Activated CD4-positive, alpha-beta memory T cell treated with anti-CD3 and anti-CD28 coated beads for 36 hours (primary cell): Measurements from ENCODE around the gene SLC25A38. TPM values are rescaled to one million over a fixed set of nuclear protein-coding genes. Genes with fewer than 3 reads are reported as not detected.
"Not testable (repeated sequence)": the region's sequence is repeated elsewhere in the genome, so short reads cannot be mapped to it uniquely, and the experiment has no call there.

Experiments
- CTCF ChIA-PET: fragments of 350-600 bp; sonication (Branson Sonifier 250); formaldehyde crosslinking; loops from one replicate; lab custom pipeline; 2021; ENCODE audit warnings: antibody characterized with exemption, inconsistent platforms; lab: Charles Lee
- POLR2A ChIA-PET: fragments of 350-600 bp; sonication (Branson Sonifier 250); formaldehyde crosslinking; loops from one replicate; lab custom pipeline; 2021; ENCODE audit warnings: antibody characterized with exemption; lab: Charles Lee
- DNase-seq: peaks from one replicate; pipeline ENCODE4 v3.0.0-alpha.2; 2020
- H3K27ac Mint-ChIP-seq: one replicate; pipeline ENCODE4 v1.8.0; 2021; ENCODE audit warnings: mixed read lengths
- H3K27me3 Mint-ChIP-seq: one replicate; pipeline ENCODE4 v1.8.0; 2021; ENCODE audit warnings: mixed read lengths
- H3K36me3 Mint-ChIP-seq: one replicate; pipeline ENCODE4 v1.8.0; 2021; ENCODE audit warnings: mixed read lengths
- H3K4me1 Mint-ChIP-seq: one replicate; pipeline ENCODE4 v1.8.0; 2021; ENCODE audit warnings: low read depth, mixed read lengths
- H3K4me3 Mint-ChIP-seq: one replicate; pipeline ENCODE4 v1.8.0; 2021; ENCODE audit warnings: mild to moderate bottlenecking, mixed read lengths
- H3K9me3 Mint-ChIP-seq: one replicate; pipeline ENCODE4 v1.8.0; 2021; ENCODE audit warnings: mixed read lengths
- intact Hi-C: fragments of 100-400 bp; cut with micrococcal nuclease; formaldehyde crosslinking; loops from one replicate; pipeline ENCODE4 v1.15.1; 2023
- total RNA-seq, 2 experiments: library from RNA; stranded (reverse); gene quantifications; one replicate each; pipeline ENCODE4 v1.2.3, GENCODE V29; 2021

The SLC25A38 gene
- total RNA-seq, 2 experiments from 2014 or later = 23.1 to 24.9 TPM

DNA sequence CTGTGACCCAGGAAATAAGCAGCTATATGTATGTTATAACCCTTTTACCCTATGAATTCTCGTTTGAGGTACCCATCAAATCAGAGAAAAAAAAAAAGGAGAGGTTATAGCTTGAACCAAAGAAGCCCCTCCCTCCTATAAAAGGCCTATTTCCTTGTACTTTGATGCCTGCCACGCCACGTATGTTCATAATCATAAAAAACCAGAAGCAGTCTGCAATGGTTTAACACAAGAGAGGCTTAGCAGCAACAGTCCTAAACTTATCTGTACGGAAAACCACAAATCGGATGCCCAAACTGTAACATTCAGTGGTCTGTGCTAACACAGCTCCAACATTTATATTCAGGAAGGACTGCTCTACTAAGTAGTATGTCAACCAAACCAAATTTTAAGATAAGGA, 32.5 kb upstream of the SLC25A38 start:
- ChIA-PET POLR2A (no interaction called here), CTCF (no interaction called here)
- no peaks in the 10 kb centered on the region for H3K9me3 Mint-ChIP-seq

DNA sequence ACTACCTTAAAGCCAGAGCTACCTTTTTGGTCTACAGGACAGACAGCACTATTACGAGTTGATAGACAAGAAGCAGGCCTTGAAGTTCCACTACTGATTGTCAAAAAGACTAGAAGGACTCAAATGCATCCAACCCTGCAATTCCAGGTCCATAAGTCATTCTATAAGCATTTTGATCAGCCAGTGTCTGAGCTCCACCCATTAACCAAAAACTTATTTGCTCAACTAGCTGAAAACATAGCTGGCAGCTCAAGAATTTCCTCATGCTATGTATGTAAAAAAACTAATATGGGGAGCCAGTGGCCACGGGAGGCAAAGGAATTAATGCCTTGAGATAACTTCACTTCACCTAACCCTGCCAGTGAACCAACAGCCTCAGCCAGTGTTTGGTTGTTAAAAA, 32.0 kb upstream of the SLC25A38 start:
- POLR2A ChIA-PET, intact Hi-C loops, H3K27ac Mint-ChIP-seq, H3K9me3 Mint-ChIP-seq, H3K4me3 Mint-ChIP-seq, DNase-seq, H3K27me3 Mint-ChIP-seq, H3K36me3 Mint-ChIP-seq, CTCF ChIA-PET: not testable (repeated sequence)
- peaks cover 22% of the 10 kb centered on the region for H3K4me1 Mint-ChIP-seq

More for the DNA sequence above, 32.5 kb upstream of the SLC25A38 start:
- Mint-ChIP-seq H3K27me3 (no peaks in the 10 kb centered on the region), H3K4me3 (no peak overlapping the region), H3K27ac (no peak overlapping the region), H3K4me1 (peaks cover 22% of the 10 kb centered on the region), H3K36me3 (no peaks in the 10 kb centered on the region)
- intact Hi-C loops = no loop called here
- DNase-seq = no peak

DNA sequence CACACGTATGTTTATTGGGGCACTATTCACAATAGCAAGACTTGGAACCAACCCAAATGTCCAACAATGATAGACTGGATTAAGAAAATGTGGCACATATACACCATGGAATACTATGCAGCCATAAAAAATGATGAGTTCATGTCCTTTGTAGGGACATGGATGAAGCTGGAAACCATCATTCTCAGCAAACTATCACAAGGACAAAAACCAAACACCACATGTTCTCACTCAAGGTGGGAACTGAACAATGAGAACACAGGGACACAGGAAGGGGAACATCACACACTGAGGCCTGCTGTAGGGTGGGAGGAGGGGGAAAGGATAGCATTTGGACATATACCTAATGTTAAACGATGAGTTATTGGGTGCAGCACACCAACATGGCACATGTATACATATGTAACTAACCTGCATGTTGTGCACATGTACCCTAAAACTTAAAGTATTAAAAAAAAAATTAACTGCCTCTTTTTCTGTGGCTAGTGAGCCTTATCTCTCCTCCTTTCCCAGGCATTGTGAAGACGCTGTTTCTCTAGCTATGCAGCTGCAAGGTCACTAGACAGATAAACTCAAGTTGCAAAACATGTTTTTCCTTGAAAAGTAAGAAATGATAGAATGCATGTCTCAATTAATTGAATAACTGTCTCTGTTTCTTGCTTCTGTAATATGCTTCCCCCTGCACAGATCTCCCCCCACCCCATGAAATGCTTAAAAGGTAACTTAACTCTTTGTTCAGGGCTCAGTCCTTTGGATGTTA, 29.8 kb upstream of the SLC25A38 start:
- intact Hi-C loops, DNase-seq, H3K9me3 Mint-ChIP-seq, H3K27me3 Mint-ChIP-seq, H3K4me3 Mint-ChIP-seq, POLR2A ChIA-PET, H3K36me3 Mint-ChIP-seq, H3K27ac Mint-ChIP-seq: not testable (repeated sequence)
- CTCF ChIA-PET = interaction anchor here (0.7 kb wide), 1 partner anchor 8 kb away, joined by 3 read pairs; no protein-coding TSS in a partner anchor
- peaks cover 14% of the 10 kb centered on the region for H3K4me1 Mint-ChIP-seq

DNA sequence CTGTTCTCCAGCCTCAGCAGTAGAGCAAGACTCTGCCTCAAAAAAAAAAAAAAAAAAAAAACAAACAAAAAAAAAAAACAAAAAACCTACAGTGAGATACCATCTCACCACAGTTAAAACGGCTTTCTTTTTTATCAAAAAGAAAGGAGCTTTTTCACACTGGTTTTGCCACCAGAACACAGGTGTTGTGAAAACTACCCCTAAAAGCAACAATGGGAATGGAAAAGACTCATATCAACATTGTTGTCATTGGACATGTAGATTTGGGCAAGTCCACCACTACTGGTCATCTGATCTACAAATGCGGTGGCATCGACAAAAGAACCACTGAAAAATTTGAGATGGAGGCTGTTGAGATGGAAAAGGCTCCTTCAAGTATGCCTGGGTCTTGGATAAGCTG, 24.8 kb upstream of the SLC25A38 start:
- intact Hi-C loops = no loop called here
- H3K9me3 Mint-ChIP-seq = no peaks in the 10 kb centered on the region
- no peak for DNase-seq
- H3K27me3 Mint-ChIP-seq = no peaks in the 10 kb centered on the region
- H3K4me1 Mint-ChIP-seq = peaks cover 44% of the 10 kb centered on the region
- ChIA-PET POLR2A (no interaction called here), CTCF (interaction anchor here (0.7 to 1.2 kb wide), 3 partner anchors 63 to 70 kb away, joined by 3 read pairs; no protein-coding TSS in a partner anchor)
- H3K27ac Mint-ChIP-seq = no peak overlapping the region
- no peaks in the 10 kb centered on the region for H3K36me3 Mint-ChIP-seq
- H3K4me3 Mint-ChIP-seq = no peak overlapping the region

DNA sequence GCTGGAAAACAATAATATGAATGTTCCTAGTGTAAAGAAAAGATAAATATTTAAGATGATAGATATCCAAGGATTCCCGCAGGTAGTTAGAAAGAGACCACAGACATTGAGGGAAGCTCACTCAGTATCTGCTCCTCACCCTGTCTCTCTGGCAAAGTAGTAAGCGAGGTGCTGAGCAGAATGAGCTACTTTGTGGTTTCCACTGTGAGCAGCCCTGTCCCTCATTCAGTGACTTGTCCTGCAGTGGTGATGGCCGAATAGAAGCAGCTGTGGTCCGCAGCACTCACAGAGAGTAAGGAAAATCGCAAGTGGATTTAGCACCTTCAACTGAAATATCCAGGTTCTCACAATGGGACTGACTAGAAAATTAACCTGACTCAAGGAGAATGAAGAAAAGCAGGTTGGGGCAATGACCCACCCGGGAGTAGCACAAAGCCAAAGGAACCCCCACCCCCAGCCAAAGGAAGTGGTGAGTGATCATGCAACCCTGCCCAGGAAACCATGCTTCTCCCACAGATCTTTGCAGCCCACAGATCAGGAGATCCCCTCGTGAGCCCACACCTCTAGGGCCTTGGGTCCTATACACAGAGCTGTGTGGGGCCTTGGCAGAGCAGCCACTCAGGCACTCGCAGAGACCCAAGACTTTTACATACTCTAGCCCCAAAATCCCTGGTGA, 21.8 kb upstream of the SLC25A38 start:
- H3K36me3 Mint-ChIP-seq = no peaks in the 10 kb centered on the region
- no peaks in the 10 kb centered on the region for H3K9me3 Mint-ChIP-seq
- no peaks in the 10 kb centered on the region for H3K27me3 Mint-ChIP-seq
- CTCF ChIA-PET = interaction anchor here (1.0 to 1.6 kb wide), 5 partner anchors 16 to 172 kb away, joined by 4 to 14 read pairs (median 5); no protein-coding TSS in a partner anchor
- H3K27ac Mint-ChIP-seq = peak overlapping the region; percentile 53
- H3K4me1 Mint-ChIP-seq = peaks cover 43% of the 10 kb centered on the region
- POLR2A ChIA-PET = no interaction called here
- DNase-seq = peak; percentile 75
- intact Hi-C loops = loop anchor here (1.0 to 2.0 kb wide), 2 partner anchors 15 to 33 kb away; no protein-coding TSS in a partner anchor
- peak overlapping the region; percentile 35 for H3K4me3 Mint-ChIP-seq

DNA sequence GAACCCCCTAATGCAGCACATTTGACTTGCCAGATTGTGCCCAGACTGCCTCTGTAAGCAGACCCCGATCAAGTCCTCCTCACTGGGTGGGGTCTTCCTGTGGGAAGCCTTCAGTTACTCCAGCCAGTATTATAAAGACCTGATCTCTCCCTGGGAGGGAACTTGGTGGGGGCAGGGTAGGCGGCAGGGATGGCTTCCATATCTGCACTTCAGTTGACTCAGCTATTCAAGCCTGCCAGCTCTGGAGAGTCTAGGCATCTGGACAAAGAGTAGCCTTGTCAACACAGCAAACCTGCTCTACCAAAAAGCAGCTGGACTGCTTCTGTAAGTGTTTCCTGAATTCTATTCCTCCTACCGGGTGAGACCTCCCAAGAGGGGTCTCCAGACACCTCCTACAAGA, 21.0 kb upstream of the SLC25A38 start:
- no peak overlapping the region for H3K27ac Mint-ChIP-seq
- ChIA-PET POLR2A (interaction anchor here (0.9 kb wide), 1 partner anchor 16 kb away, joined by 4 read pairs; no protein-coding TSS in a partner anchor), CTCF (interaction anchor here (0.9 to 1.6 kb wide), 4 partner anchors 16 to 235 kb away, joined by 3 to 5 read pairs (median 4); no protein-coding TSS in a partner anchor)
- DNase-seq = no peak
- H3K4me1 Mint-ChIP-seq = peaks cover 40% of the 10 kb centered on the region
- no peaks in the 10 kb centered on the region for H3K9me3 Mint-ChIP-seq
- H3K36me3 Mint-ChIP-seq = no peaks in the 10 kb centered on the region
- no peaks in the 10 kb centered on the region for H3K27me3 Mint-ChIP-seq
- intact Hi-C loops = no loop called here
- no peak overlapping the region for H3K4me3 Mint-ChIP-seq

DNA sequence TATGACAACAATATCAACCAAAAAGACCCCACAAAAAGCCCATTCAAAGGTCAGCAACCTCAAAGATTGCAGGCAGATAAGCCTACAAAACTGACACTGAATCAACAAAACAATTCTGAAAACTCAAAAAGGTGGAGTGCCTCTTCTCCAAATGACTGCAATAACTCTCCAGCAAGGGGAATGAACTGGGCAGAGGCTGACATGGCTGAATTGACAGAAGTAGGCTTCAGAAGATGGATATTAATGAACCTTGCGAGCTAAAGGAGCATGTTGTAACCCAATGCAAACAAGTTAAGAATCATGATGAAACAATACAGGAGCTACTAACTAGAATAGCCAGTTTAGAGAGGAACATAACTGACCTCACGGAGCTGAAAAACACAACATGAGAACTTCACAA, 20.4 kb upstream of the SLC25A38 start:
- no peak for DNase-seq
- POLR2A ChIA-PET = interaction anchor here (0.9 kb wide), 1 partner anchor 16 kb away, joined by 4 read pairs; no protein-coding TSS in a partner anchor
- intact Hi-C loops = no loop called here
- Mint-ChIP-seq H3K27ac (no peak overlapping the region), H3K4me3 (no peak overlapping the region), H3K36me3 (no peaks in the 10 kb centered on the region), H3K4me1 (peaks cover 33% of the 10 kb centered on the region), H3K27me3 (no peaks in the 10 kb centered on the region), H3K9me3 (no peaks in the 10 kb centered on the region)
- CTCF ChIA-PET = interaction anchor here (0.9 to 1.3 kb wide), 4 partner anchors 15 to 236 kb away, joined by 3 to 5 read pairs (median 4); no protein-coding TSS in a partner anchor

DNA sequence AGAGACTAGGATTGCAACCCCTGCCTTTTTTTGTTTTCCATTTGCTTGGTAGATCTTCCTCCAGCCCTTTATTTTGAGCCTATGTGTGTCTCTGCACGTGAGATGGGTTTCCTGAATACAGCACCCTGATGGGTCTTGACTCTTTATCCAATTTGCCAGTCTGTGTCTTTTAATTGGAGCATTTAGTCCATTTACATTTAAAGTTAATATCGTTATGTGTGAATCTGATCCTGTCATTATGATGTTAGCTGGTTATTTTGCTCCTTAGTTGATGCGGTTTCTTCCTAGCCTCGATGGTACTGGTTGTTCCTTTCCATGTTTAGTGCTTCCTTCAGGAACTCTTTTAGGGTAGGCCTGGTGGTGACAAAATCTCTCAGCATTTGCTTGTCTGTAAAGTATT, 12.7 kb upstream of the SLC25A38 start:
- CTCF ChIA-PET, H3K4me1 Mint-ChIP-seq, H3K9me3 Mint-ChIP-seq, H3K27me3 Mint-ChIP-seq, DNase-seq, POLR2A ChIA-PET, H3K4me3 Mint-ChIP-seq, intact Hi-C loops, H3K36me3 Mint-ChIP-seq, H3K27ac Mint-ChIP-seq: not testable (repeated sequence)

DNA sequence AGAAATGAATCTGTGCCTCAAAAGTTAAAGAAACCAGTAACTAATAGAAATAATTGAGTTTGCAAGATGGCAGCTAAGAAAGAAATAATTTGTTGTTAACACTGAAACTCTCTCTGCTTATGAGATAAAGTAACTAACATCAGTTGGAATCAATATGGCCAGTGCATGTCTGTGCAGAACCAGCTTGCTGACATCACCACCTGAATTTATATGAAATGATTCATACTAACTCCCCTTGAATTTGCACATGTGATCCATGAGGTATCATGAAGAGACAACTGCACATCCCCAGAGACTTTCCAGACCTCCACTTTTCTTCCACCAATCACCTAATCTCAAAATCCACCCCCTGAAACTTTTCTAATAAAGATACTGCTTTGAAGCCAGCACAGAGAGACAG, 10.3 kb upstream of the SLC25A38 start:
- peaks cover under 1% of the 10 kb centered on the region for H3K4me1 Mint-ChIP-seq
- no peak for DNase-seq
- no peaks in the 10 kb centered on the region for H3K36me3 Mint-ChIP-seq
- ChIA-PET POLR2A (no interaction called here), CTCF (interaction anchor here (0.8 to 8.8 kb wide), 2 partner anchors 74 to 81 kb away, joined by 3 to 158 read pairs; no protein-coding TSS in a partner anchor)
- H3K27ac Mint-ChIP-seq = no peak overlapping the region
- no peaks in the 10 kb centered on the region for H3K27me3 Mint-ChIP-seq
- no peak overlapping the region for H3K4me3 Mint-ChIP-seq
- H3K9me3 Mint-ChIP-seq = peaks cover 3% of the 10 kb centered on the region
- intact Hi-C loops = no loop called here

DNA sequence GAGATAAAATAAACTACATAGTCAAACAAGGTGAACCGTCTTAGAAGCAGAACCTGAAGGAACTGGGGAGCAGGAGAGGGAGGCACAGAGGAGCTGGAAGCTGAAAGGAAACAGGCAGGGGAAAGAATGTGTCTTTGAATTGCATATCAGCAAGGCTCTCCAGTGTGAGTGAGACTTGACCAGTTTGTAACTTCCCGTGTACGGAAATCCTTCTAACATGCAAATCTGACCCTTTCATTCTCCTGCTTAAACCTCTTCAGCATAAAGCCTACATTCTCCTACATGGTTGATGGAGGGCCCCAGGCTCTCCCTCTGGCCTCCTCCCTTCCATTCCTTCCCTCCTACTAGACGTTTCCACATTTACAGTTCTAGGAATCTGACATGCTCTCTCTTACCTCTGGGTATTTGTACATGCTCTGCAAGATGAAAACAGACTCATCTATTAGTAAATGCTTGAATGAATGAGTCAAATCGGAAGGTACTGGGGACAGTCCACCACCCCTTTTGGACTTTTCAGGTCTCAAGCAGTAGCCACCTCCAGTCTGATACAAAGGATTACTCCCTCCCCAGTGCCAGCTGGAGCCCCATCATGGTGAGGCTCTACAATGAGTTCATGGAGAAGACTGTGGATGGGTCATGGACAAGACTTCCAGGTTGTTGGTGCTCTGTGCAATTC, 6.1 kb upstream of the SLC25A38 start:
- H3K27ac Mint-ChIP-seq = no peak overlapping the region
- POLR2A ChIA-PET = no interaction called here
- intact Hi-C loops = no loop called here
- H3K4me3 Mint-ChIP-seq = no peak overlapping the region
- H3K9me3 Mint-ChIP-seq = no peaks in the 10 kb centered on the region
- peaks cover 5% of the 10 kb centered on the region for H3K4me1 Mint-ChIP-seq
- CTCF ChIA-PET = interaction anchor here (0.7 to 8.8 kb wide), 8 partner anchors 12 to 249 kb away, joined by 3 to 158 read pairs (median 6); no protein-coding TSS in a partner anchor
- DNase-seq = no peak
- H3K27me3 Mint-ChIP-seq = no peaks in the 10 kb centered on the region
- no peaks in the 10 kb centered on the region for H3K36me3 Mint-ChIP-seq

DNA sequence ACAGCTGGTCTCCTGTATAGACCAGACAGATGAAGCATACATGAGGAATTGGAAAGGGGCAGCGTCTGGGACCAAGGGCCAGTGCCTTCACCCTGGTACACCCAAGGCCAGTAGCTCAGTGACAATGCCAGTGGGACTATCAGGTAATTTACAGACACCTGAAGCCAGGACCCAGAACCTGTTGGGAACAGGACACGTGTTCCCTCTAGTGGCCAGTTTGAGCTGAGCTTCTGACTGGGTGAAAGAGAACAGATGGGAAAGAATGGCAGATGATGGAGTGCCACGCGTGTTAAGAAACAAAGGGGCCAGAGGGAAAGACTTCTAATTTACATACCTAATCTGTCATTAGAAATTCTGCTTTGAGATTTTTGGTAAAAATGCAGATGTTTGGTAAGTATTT, 5.1 kb upstream of the SLC25A38 start:
- H3K27me3 Mint-ChIP-seq = no peaks in the 10 kb centered on the region
- CTCF ChIA-PET = interaction anchor here (0.7 to 8.8 kb wide), 22 partner anchors 9 to 277 kb away, joined by 3 to 158 read pairs (median 4); no protein-coding TSS in a partner anchor
- H3K36me3 Mint-ChIP-seq = no peaks in the 10 kb centered on the region
- no peak overlapping the region for H3K27ac Mint-ChIP-seq
- POLR2A ChIA-PET = no interaction called here
- intact Hi-C loops = loop anchor here (1.0 kb wide), 3 partner anchors 86 to 189 kb away; no protein-coding TSS in a partner anchor
- no peak overlapping the region for H3K4me3 Mint-ChIP-seq
- H3K9me3 Mint-ChIP-seq = no peaks in the 10 kb centered on the region
- DNase-seq = peak; percentile 73
- H3K4me1 Mint-ChIP-seq = peaks cover 5% of the 10 kb centered on the region
